H1 (cell line): ENCODE measurements around the gene ADPRHL1. TPM values are rescaled to one million over a fixed set of nuclear protein-coding genes. Genes with fewer than 3 reads are reported as not detected.

Experiments used
- BRCA1 ChIP-seq: IDR thresholded peaks from 2 replicates; pipeline ENCODE4 v1.6.1; 2012; ENCODE audit warnings: low read depth, low read length, improper control_type of control experiment
- CEBPB ChIP-seq: IDR thresholded peaks from 2 replicates; pipeline ENCODE4 v1.6.1; 2012; ENCODE audit warnings: low read depth, low read length
- EZH2 ChIP-seq: fragments of 200-600 bp; sonication (generic); IDR thresholded peaks from 2 replicates; pipeline ENCODE4 v1.7.1; 2012; ENCODE audit warnings: low read depth, mild to moderate bottlenecking, moderate library complexity, low read length, inconsistent platforms; ENCODE audit not compliant: severe bottlenecking
- TAF7 ChIP-seq: optimal IDR thresholded peaks from 2 replicates; pipeline ENCODE3; 2011; ENCODE audit warnings: low read depth, mild to moderate bottlenecking, inconsistent platforms, low read length, moderate library complexity, borderline replicate concordance
- polyA plus RNA-seq, 7 experiments: library from polyadenylated mRNA; depleted of rRNA in 3 of 7; stranded (reverse) in 5 of 7; unstranded in 2 of 7; fragments of >200 nt in 5 of 7; fragments of 200-250 nt in 2 of 7; gene quantifications; 1 replicate in 5 of 7; 2 replicates in 1 of 7; 4 replicates in 1 of 7; pipeline versions ENCODE4 v1.2.1 to v1.2.3, GENCODE V29; 2011 to 2013; ENCODE audit warnings: missing spikeins in 2 of 7, mixed read lengths in 2 of 7
- total RNA-seq: library from RNA; stranded (reverse); fragmentation: NEBNext Ultra II Directional; extraction: Animal tissue kit (Norgen Biotek cat#: 25700); gene quantifications from 2 replicates; pipeline ENCODE4 v1.2.1, GENCODE V29; 2021
- TF ChIP-seq, protein P1 (sequence below): IDR thresholded peaks from 2 replicates; pipeline ENCODE4 v1.6.1; 2012; ENCODE audit warnings: inconsistent platforms

ADPRHL1 gene
- total and polyA plus RNA-seq, 2 of the 8 experiments (the other 6 are each of a cell fraction or from before 2014, with no cell fraction given): 0.74 to 1.7 TPM

DNA sequence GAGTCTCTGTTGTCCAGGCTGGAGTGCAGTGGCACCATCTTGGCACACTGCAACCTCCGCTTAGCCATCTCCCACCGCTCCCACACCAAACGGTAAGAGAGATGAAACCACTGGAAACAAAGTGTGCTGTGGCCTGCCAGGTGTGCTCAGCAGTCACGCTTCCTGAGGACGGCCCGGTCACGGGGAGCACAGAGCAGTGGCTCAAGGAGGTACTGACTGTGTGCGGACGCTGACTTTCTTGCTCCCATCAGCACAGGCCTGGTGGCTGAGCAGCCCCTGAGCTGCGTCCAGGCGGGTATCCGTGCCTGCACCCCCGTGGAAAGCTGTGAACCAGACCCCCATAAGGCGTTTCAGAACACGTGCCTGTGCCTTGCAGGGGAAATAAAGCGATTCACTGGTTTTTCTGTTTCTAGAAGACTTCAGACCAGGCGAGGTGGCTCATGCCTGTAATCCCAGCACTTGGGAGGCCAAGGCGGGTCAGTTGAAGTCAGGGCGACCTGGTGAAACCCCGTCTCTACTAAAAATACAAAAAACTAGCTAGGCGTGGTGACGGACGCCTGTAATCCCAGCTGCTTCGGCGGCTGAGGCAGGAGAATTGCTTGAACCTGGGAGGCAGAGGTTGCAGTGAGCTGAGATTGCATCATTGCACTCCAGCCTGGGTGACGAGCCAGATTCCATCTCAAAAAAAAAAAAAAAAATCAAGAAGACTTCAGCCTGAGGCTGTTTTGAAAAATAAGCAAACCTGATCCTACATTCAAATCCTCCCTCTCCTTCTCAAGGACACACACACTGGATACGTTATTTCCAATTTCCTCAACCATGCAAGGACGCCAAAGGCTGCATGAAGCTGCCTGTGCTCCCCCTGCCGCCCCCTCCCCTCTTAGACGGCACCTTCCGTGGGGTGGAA is 25.5 kb downstream of the ADPRHL1 start (continued):
- TF ChIP-seq, protein P1, sequence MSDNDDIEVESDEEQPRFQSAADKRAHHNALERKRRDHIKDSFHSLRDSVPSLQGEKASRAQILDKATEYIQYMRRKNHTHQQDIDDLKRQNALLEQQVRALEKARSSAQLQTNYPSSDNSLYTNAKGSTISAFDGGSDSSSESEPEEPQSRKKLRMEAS: no peak
- TF ChIP-seq BRCA1: no peak
- no peak for TF ChIP-seq TAF7
- no peak for TF ChIP-seq EZH2
- no peak for TF ChIP-seq CEBPB
- TF ChIP-seq, all 59 proteins: peak for 0
